D341Med (cell line): ENCODE measurements around the gene CPA3.

ENCODE experiments used
- DNase-seq: peaks from one replicate; pipeline ENCODE4 v3.0.0; 2012; ENCODE audit warnings: low spot score

CPA3 gene

DNA sequence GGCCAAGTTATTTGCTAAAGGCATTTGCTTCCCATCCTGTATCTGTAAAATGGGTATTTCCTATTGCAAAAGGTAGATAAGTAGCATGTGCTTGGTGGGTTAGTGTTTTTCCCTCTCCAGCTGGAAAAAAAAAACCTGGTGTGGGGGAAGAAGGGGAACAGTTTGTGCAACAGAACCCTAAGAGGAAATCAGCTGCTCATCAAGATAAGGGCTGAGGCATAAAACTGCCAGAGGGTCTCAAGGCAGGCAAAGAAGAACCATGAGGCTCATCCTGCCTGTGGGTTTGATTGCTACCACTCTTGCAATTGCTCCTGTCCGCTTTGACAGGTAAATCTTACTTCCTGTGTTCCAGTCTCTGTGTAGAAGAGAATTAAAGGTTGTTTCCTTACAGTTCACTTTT is at the start of gene CPA3:
TSS of gene CPA3 (plus strand) at position 248 of the 400 bp plus-strand sequence. CDS start at position 260, 12 bp downstream.
- no peak for DNase-seq

GRCh38 chr3:148815316-148816110 is 49.6 kb upstream of the CPA3 start:
- DNase-seq, result no peak

GRCh38 chr3:148816427-148816826 is 48.7 kb upstream of the CPA3 start:
- DNase-seq, result no peak

- no peak for DNase-seq
Observed at GRCh38 chr3:148816981-148817525, 48.0 kb upstream of the CPA3 start.

DNA sequence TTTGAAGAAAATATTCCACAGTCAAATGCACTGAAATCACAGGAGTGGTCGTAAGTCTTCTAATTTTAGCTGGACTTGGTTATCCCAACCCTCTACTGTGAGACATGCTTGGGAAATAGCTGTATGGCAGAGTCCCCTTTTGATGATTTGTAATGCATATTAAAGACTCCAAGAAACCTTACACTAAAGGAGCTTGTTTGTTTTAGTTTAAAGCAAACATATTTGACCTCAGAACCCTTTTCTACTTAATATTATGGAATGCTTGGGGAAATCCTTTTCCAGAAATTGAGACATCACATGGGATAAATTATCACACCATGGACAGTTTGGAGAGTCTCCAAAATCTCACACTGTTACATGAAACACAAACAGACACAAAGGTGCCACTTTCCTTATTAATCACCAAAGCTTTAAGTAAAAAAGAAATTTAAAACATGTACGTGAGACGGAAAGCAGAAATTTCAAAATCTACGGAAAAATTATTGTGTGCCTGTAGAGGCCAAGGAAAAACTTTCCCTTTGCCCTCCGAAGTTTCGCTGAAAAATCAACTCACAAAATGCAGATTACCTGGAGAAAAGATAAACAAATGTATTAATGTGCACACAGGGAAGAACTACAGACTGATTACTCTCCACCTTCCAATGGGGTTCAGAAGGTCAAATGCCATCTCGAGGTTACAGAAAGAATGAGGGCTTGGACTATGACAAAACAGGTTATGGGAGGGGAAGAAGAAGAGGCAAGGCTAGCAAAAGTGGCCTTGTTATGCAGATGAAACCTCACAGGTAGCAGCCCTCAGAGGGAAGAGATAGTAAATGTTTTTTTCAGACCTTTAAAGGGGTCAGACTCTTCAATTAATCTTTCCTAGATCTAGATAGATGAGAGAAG is 44.5 kb upstream of the CPA3 start:
- DNase-seq, result no peak

- DNase-seq, result no peak
Observed at GRCh38 chr3:148823026-148823425, 42.1 kb upstream of the CPA3 start.

DNA sequence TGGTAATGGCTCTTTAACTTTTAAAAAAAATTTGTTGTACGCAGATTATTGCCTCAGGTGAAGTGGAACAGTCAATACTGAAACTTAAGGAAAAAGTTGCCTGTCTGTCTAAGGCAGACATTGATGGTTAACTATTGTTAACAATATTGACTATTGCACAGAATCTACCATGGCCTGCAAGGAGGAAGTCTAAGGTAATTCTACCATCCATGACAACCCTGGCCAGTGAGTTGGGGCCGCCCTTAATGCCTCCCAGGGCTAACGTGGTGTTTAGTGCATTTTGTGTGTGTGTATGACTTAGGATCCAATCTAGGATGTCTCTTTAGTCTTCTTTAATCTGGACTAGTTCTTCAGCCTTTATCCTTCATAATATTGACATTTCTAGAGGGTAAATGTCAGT is 39.6 kb upstream of the CPA3 start:
- no peak for DNase-seq

- no peak for DNase-seq
Observed at GRCh38 chr3:148827585-148827984, 37.5 kb upstream of the CPA3 start, which contains the start of gene CPB1. Gene CPB1, plus strand, starts transcription at chr3:148827811. Its CDS starts 13 bp downstream, at chr3:148827824.

DNA sequence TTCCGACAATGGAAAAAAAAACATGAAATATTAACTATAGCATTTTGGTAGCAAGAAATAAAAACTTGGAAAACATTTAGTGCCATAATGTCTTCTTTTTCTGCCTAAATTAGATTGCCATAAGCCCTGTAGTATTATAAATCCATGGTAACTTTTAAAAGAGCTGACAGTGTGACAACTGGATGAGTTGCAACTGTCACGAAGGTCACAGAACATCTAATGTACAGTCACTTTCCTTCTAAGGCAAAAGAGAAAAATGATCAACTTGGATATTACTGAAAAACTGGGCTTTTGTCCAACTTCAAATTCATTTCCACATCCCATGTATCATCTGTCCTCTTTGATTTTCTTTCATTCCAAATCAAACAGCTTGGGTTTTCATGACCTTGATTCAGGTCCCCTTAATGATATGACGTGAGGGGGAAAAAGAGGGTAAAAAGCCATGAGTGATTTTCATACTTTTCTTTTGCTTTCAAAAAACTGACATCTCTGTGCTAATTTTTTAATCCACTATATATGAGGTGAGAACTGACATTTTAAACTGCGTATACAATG is 36.9 kb upstream of the CPA3 start:
- no peak for DNase-seq

DNA sequence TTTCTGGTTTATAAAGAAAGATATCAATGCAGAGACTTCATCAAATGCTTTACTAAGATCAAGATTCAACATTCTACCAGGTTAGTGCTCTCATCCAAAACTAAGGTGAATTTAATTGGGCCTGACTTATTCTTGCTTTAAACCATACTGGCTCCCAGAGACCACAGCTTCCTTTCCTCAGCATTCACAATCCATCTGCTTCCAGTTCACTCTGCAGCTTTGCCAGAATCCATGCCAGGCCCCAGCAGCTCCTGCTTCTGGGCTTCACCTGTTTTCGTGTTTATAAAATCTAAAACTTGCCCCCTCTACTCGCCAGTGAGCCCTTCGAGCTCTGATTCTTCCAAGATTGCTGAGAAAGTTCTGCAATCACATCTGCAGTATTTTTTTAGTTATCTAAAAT is 35.2 kb upstream of the CPA3 start:
- DNase-seq, result no peak

DNA sequence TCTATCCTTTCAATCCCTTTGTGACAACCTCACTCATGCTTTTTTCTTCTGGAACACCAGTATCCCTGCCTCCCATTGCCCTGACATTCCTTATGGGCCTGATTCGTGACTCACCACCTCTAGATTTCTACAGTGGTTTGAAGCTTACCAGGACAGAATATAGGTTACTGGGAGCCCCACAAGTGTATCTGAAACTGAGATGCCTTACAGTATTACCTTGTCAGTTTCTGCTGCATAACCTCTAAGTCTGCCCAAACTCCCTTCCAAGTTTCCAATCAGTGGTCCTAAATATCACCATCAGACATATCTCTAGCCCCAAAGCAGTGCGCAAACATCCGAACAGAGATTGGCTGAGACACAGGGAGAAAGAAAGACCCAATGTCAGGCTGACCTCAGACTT is 31.9 kb upstream of the CPA3 start:
- no peak for DNase-seq

GRCh38 chr3:148839805-148840204 is 25.3 kb upstream of the CPA3 start:
- DNase-seq, result no peak

GRCh38 chr3:148840451-148840850 is 24.6 kb upstream of the CPA3 start:
- DNase-seq, result no peak

- no peak for DNase-seq
Observed at GRCh38 chr3:148845756-148846395, 19.2 kb upstream of the CPA3 start.

- DNase-seq, result no peak
Observed at GRCh38 chr3:148847351-148847750, 17.7 kb upstream of the CPA3 start.

DNA sequence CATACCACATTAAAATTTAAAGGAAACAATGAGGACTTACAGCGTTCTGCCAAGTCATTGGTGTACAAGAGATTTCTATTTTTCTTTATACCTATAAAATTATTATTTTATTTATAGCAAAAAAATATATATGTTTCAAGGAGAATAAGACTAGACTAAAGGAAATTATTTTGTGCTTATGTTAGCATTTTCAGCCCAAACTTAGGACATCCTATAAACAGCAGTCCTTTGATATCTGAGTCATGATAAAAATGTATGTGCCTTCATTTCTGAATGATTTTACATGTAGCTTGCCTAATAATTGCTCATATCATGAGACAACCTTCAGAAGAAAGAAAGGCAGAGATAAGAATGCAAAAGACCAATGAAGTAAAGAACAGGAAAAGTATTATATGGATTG is 16.7 kb upstream of the CPA3 start:
- no peak for DNase-seq

DNA sequence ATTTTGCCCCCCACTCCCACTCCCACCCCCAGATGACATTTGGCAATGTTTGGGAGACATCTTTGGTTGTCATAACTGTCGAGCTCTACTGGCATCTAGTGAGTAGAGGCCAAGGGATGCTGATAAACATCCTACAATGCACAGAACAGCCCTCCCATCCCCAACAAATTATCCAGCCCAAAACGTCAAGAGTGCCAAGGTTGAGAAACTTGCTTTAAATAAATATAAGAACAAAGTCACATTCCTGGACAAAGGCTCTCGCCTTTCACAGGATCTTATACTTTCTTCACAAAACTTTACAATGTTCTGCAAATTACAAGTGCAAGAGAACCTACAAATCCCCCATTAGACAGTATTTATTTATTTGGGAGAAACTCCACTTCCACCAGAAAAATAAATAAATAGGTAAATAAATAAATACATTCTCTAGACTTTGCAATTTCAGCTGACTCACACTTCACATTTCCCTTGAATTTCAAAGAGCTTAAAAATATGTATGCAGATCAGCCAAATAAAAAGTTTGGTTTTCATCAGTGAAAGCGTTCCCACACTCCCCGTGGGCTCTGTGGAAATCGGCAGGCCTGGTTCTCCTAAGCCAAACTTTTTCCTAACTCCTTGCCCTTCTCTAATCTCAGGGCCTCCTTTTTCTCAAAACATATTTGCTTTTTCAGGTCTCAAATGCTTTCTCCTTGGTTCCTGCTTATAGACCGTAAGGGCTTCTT is 12.7 kb upstream of the CPA3 start:
- no peak for DNase-seq

DNA sequence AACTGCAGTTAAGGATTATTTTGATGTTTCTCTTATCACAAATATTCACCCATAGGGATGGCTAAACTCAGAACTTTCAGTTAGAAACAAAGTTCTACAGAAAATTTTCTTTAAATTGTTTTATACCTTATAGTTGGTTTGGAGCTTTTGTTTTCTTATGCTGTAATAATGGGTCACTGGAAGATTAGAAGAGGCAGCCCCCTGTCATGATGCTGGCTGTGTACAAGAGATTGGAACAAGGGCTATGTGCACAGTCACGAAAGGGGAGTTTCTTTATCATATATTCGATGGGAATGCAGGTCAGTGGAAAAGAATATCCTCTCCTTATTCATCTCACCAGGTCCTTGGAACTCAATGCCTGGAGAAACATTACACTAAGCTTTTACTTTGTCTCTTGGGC is 12.0 kb upstream of the CPA3 start:
- no peak for DNase-seq

- no peak for DNase-seq
Observed at GRCh38 chr3:148854061-148854460, 11.0 kb upstream of the CPA3 start.

DNA sequence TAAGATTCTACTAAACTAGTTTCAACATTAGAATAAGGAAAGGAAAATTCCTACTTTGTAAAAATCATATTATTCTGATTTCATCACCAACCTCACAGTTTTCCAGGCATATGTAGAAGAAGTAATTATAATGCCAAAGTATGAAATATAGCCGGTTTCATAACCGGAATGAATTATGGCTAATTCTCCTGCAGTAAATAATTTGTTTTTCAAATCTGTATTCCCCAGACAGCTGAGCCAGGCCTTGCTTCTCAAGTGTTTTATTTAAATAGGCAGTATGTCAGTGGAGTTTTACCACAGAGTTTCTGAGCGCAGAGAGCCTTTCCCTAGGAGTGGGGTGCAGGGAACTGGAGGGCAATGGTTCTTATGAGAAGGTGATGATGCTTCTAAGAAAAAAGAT is 8.7 kb upstream of the CPA3 start:
- DNase-seq, result no peak

DNA sequence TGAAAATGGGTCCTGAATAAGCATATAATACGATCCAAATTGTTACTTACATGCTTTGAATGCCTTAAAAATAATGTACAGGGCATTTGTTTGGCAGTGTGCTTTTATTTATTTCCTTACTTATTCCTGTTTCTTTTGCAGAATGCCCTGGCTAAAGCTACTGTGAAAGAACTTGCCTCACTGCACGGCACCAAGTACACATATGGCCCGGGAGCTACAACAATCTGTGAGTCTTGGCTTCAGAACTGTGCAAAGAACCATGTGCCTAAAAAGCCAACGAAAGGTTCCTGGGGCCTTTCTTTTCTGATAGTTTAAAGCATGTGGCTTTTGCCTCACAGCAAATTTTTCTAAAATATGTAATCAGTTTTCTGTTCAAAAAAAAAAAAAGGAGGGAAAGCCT is 7.8 kb upstream of the CPA3 start:
- DNase-seq, result no peak
